GM21737 (cell line): ENCODE results near the gene TCOF1.

Experiments used
- ATAC-seq: cut with Tn5 transposase; IDR thresholded peaks from one replicate; pipeline ENCODE4 v1.9.1; 2021; ENCODE audit warnings: mild to moderate bottlenecking, moderate library complexity; ENCODE audit not compliant: unreplicated experiment

The TCOF1 gene

GRCh38 chr5:150448952-150449516 lies 91.5 kb downstream of the TCOF1 start:
- ATAC-seq = peak; percentile 29
